GM18511 (cell line): ENCODE results near the gene GH1.
"Not testable (repeated sequence)": the region's sequence is repeated elsewhere in the genome, so short reads cannot be mapped to it uniquely, and the experiment has no call there.

ENCODE experiments used
- ATAC-seq: cut with Tn5 transposase; IDR thresholded peaks from one replicate; pipeline ENCODE4 v1.9.1; 2021; ENCODE audit warnings: mild to moderate bottlenecking, moderate library complexity; ENCODE audit not compliant: unreplicated experiment

GH1 gene

DNA sequence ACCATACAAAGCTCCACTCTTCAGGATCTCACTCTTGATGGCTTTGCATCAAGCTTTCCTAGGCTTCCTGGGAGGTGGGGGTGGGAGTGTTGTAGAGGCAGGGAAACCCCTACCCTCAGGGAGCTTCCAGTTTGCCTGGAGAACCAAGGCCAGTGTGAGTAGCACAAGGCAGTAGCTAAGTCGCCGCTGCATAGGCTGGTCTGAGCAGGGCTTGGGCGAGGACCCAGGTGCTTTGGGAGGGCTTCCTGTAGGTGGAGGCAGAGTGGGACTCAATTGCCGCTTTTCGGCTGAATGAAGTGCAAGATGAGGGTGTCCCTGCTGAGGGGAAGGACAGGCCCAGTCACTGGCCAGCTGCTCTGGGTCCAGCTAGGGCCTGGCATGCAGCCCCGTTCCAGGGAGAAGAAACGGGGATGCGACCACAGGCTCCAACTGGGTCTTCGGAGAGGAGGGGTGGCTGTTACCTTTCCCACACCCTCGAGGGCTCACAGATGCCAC, 9.6 kb upstream of the GH1 start:
- no peak for ATAC-seq

- ATAC-seq, result no peak
Measured at GRCh38 chr17:63927464-63928171, 9.0 kb upstream of the GH1 start.

DNA sequence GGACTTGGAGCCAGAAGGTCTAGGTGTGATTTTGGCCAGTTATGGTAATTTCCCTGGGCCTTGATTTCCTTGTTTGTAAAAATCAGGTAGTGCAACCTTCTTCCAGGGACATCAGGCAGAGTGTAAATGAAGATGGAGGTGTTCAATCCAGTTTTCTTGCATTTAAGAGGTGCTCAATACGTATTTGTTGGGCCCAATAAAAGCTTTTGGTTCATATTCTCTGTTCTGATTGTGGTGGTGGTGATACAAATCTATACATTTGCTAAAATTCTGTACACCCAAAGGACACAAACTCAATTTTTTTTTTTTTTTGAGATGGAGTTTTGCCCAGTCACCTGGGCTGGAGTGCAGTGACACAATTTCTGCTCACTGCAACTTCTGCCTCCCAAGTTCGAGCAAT, 7.5 kb upstream of the GH1 start:
- ATAC-seq, result no peak

- ATAC-seq, result no peak
Measured at GRCh38 chr17:63925615-63926014, 7.0 kb upstream of the GH1 start.

- ATAC-seq, result peak; percentile 75
Measured at GRCh38 chr17:63922402-63922801, 3.8 kb upstream of the GH1 start.

- not testable (repeated sequence) for ATAC-seq
Measured at GRCh38 chr17:63920779-63921178, 2.1 kb upstream of the GH1 start.

- not testable (repeated sequence) for ATAC-seq
Measured at GRCh38 chr17:63920050-63920449, 1.4 kb upstream of the GH1 start.

DNA sequence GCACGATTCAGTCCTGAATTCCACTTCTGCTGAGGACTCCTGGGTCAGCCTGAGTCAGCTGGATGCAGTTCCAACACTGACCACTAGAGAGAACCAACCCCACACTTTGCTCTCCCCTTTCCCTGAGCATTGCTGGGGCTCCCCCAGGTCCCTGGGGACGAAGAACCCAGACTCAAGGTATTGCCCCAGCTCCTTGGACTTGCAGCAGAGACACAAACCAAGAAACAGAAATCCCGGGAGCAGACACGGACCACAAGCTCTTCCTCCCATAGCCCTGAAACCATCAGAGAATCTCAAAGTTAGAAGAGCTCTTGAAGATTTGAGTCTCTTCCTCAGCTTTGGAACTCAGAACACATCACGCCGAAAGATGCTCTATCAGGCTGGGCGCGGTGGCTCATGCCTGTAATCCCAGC, 678 bp upstream of the GH1 start:
- ATAC-seq, result peak; percentile 65

GRCh38 chr17:63918305-63918704, 334 bp downstream of the GH1 start:
- ATAC-seq, result no peak

GRCh38 chr17:63917646-63918045, 993 bp downstream of the GH1 start:
- no peak for ATAC-seq

GRCh38 chr17:63917206-63917605, 1.4 kb downstream of the GH1 start:
- ATAC-seq, result not testable (repeated sequence)

GRCh38 chr17:63916566-63917185, 2.0 kb downstream of the GH1 start:
- ATAC-seq, result no peak

- ATAC-seq, result peak; percentile 48
Measured at GRCh38 chr17:63915753-63916152, 2.9 kb downstream of the GH1 start.

DNA sequence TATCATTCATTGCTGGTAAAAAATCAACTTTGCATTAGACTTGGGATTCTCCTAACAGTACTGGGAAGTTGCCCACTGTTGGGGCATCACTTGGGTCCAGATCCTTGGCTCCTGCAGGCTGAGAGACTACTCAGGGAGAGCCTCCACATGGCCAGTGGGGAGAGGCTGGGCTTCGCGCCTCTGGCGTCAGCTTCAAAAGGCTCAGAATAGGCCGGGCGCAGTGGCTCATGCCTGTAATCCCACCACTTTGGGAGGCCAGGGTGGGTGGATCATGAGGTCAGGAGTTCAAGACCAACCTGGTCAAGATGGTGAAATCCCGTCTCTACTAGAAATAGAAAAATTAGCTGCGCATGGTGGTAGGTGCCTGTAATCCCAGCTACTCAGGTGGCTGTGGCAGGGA, 4.2 kb downstream of the GH1 start:
- no peak for ATAC-seq

DNA sequence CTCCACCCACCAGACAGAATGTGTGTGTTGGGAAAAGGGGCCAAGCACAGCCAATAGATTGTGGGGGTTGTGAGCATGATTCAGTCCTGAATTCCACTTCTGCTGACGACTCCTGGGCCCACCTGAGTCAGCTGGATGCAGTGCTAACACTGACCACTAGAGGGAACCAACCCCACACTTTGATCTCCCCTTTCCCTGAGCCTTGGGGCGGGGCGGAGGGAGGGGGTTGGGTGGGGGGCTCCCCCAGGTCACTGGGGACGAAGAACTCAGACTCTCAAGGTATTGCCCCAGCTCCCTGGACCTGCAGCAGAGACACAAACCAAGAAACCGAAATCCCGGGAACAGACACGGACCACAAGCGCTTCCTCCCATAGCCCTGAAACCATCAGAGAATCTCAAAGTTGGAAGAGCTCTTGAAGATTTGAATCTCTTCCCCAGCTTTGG, 7.0 kb downstream of the GH1 start:
- no peak for ATAC-seq

- ATAC-seq, result no peak
Measured at GRCh38 chr17:63911041-63911635, 7.5 kb downstream of the GH1 start, which contains the start of gene CSHL1. Gene CSHL1 (minus strand): TSS chr17:63911258. CDS start chr17:63911196, 62 bp downstream.

DNA sequence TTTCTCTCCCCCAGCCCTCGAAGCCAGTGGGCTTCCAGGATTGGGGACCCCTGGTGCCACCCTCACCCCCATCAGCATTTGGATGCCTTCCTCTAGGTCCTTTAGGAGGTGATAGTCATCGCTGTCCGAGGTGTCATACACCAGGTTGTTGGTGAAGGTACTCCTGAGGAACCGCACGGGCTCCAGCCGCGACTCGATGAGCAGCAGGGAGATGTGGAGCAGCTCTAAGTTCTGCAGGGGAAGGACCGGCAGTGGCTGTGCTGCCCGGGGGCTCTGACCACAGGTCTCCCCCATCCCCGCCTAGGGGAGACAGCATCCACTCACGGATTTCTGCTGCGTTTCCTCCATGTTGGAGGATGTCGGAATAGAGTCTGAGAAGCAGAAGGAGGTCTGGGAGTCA, 8.5 kb downstream of the GH1 start:
- no peak for ATAC-seq

DNA sequence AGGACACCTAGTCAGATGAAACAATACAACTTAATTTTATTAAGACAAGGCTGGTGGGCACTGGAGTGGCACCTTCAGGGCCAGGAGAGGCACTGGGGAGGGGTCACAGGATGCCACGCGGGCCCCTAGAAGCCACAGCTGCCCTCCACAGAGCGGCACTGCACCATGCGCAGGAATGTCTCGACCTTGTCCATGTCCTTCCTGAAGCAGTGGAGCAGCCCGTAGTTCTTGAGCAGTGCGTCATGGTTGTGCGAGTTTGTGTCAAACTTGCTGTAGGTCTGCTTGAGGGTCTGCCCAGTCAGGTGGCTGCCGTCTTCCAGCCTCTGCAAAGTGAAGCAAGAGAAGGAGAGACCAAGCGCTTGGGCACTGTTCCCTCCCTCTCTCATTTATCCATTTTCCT, 9.1 kb downstream of the GH1 start:
- not testable (repeated sequence) for ATAC-seq

DNA sequence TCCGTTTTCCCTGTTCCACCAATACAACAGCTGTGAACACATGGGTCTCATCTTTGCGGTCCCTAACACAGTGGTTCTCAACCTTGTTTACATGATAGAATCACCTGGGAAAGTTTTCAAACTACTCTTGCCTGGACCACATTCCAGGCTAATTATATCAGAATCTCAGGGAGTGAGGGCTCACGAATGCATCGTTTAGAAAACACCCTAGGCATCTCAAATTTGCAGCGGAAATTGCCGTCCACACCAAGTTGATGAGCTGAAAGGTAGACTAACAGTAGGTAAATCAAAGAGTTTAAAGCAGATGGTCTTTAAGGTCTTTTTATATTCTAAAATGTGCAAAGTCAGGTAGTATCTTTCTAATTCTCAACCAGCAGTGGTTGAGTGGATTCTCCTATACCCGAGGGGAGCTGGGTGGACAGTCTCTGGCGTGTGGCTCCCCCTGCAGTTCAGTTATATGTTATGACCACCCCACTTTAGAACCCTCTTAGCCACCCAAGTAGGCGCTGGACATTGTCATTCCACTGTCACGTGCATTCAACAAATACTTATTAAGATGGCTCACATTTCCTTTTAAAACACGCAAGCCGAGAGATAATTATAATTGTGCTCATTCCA, 11.4 kb downstream of the GH1 start:
- not testable (repeated sequence) for ATAC-seq

- ATAC-seq, result not testable (repeated sequence)
Measured at GRCh38 chr17:63904796-63905195, 13.8 kb downstream of the GH1 start.

GRCh38 chr17:63903787-63904201, 14.8 kb downstream of the GH1 start:
- not testable (repeated sequence) for ATAC-seq
